ENCODE data around the gene MRPL17.

GRCh38 chr11:6650104-6650503 lies 33.0 kb downstream of the MRPL17 start:
- TF ChIP-seq CTCF (conservative IDR thresholded peaks at IDR 0.05; ENCODE audit: low read length): no peak
- no peak for TF ChIP-seq EZH2phosphoT487 (IDR thresholded peaks at IDR 0.05; ENCODE audit: borderline replicate concordance, low read depth, low read length)
